GM18517 (cell line): ENCODE results near the gene CACNG7.

Source experiments
- ATAC-seq: cut with Tn5 transposase; IDR thresholded peaks from one replicate; pipeline ENCODE4 v1.9.1; 2021; ENCODE audit warnings: mild to moderate bottlenecking, moderate library complexity; ENCODE audit not compliant: unreplicated experiment

Gene CACNG7

GRCh38 chr19:53904909-53905308, 4.2 kb upstream of the CACNG7 start:
- no peak for ATAC-seq

- no peak for ATAC-seq
Measured at GRCh38 chr19:53905787-53906186, 3.3 kb upstream of the CACNG7 start.

- no peak for ATAC-seq
Measured at GRCh38 chr19:53906211-53907192, 2.6 kb upstream of the CACNG7 start.

GRCh38 chr19:53907193-53907581, 1.9 kb upstream of the CACNG7 start:
- no peak for ATAC-seq

- ATAC-seq, result no peak
Measured at GRCh38 chr19:53907690-53908089, 1.4 kb upstream of the CACNG7 start.

GRCh38 chr19:53908106-53908934, 758 bp upstream of the CACNG7 start:
- ATAC-seq, result no peak

GRCh38 chr19:53909471-53910169, 542 bp downstream of the CACNG7 start:
- no peak for ATAC-seq

GRCh38 chr19:53910170-53910518, 1.1 kb downstream of the CACNG7 start:
- ATAC-seq, result no peak

GRCh38 chr19:53912653-53913052, 3.6 kb downstream of the CACNG7 start:
- ATAC-seq, result no peak

- ATAC-seq, result no peak
Measured at GRCh38 chr19:53915000-53915399, 5.9 kb downstream of the CACNG7 start.

GRCh38 chr19:53916004-53916403, 6.9 kb downstream of the CACNG7 start:
- no peak for ATAC-seq

GRCh38 chr19:53917356-53917755, 8.3 kb downstream of the CACNG7 start:
- ATAC-seq, result no peak

GRCh38 chr19:53927739-53928138, 18.7 kb downstream of the CACNG7 start:
- no peak for ATAC-seq

- no peak for ATAC-seq
Measured at GRCh38 chr19:53936029-53936428, 27.0 kb downstream of the CACNG7 start.

GRCh38 chr19:53942001-53942786, 33.1 kb downstream of the CACNG7 start:
- no peak for ATAC-seq

GRCh38 chr19:53944416-53944815, 35.3 kb downstream of the CACNG7 start:
- ATAC-seq, result no peak

- ATAC-seq, result no peak
Measured at GRCh38 chr19:53944933-53945332, 35.9 kb downstream of the CACNG7 start.

- no peak for ATAC-seq
Measured at GRCh38 chr19:53945441-53945840, 36.4 kb downstream of the CACNG7 start.

- ATAC-seq, result no peak
Measured at GRCh38 chr19:53945998-53946397, 36.9 kb downstream of the CACNG7 start.

- no peak for ATAC-seq
Measured at GRCh38 chr19:53947624-53948023, 38.5 kb downstream of the CACNG7 start.
